Hepatocyte (in vitro differentiated cells): Measurements from ENCODE around the gene AP3D1.

Source experiments
- CTCF ChIP-seq: fragments of 200-600 bp; sonication (generic); IDR thresholded peaks from 2 replicates; pipeline ENCODE4 v1.5.1; 2016; ENCODE audit warnings: antibody characterized with exemption, mild to moderate bottlenecking; ENCODE audit not compliant: poor library complexity
- EZH2 ChIP-seq: fragments of 200-600 bp; sonication (generic); IDR thresholded peaks from 2 replicates; pipeline ENCODE4 v1.6.1; 2016; ENCODE audit warnings: antibody characterized with exemption, mild to moderate bottlenecking, borderline replicate concordance

GRCh38 chr19:2112516-2113320 lies 38.6 kb downstream of the AP3D1 start:
- no peak for TF ChIP-seq CTCF
- TF ChIP-seq EZH2, result no peak
